Adipose tissue (tissue), 3 donors: ENCODE measurements around the gene MRPS9. TPM values are rescaled to one million over a fixed set of nuclear protein-coding genes. Genes with fewer than 3 reads are reported as not detected.

Experiments used
- H3K27ac ChIP-seq: one replicate; pipeline ENCODE4 v1.5.1; 2013; ENCODE audit warnings: low read depth, low read length
- WGBS, 3 donors: extraction: QIAGEN DNeasy Blood & Tissue Kit; methylation state at CpG; one replicate each; pipeline ENCODE4 v1.1.7; 2013; 5-methylcytosine and 5-hydroxymethylcytosine counted together
- polyA plus RNA-seq, 3 donors: library from polyadenylated mRNA; stranded (reverse); fragments of 200-250 nt; gene quantifications; one replicate each; pipeline ENCODE4 v1.2.3, GENCODE V29; 2013
- donor health status: healthy with polysubstance abuse.
- donor health status: Bipolar disorder and iron deficiency.
- donor health status: healthy.

Gene MRPS9
- polyA plus RNA-seq, 3 donors = 13.9 to 19.0 (median 18.5) TPM

DNA sequence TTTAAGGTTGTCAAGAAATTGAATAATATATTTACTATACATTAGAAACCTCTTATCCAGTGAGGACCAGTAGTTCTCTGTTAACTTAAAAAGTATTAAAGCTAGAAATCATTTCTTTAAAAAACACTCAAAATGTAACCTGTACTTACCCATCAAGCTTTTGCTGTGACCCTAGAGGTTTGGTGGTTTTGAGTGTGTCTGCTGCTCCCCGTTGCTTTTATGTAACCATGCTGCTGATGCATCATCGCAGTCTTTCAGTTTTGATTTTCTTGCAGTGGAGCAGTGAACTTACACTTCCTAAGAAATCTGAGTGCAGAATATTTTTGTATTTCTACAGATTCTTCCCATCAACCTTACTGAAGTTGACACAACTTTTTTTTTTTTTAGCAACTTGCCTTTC lies 34.2 kb downstream of the MRPS9 start:
- no peak overlapping the region for H3K27ac ChIP-seq
- 92 to 94% (median 92%) methylated on average over 2 of the region's 2 CpGs for WGBS, 3 donors

- 73 to 93% (median 82%) methylated on average over 4 of the region's 4 CpGs for WGBS, 3 donors
- H3K27ac ChIP-seq = no peak overlapping the region
Measured at GRCh38 chr2:105073591-105073990, 35.7 kb downstream of the MRPS9 start.

- no peak overlapping the region for H3K27ac ChIP-seq
- 93 to 97% (median 97%) methylated on average over 3 of the region's 3 CpGs for WGBS, 3 donors
Measured at GRCh38 chr2:105076121-105076520, 38.3 kb downstream of the MRPS9 start.

DNA sequence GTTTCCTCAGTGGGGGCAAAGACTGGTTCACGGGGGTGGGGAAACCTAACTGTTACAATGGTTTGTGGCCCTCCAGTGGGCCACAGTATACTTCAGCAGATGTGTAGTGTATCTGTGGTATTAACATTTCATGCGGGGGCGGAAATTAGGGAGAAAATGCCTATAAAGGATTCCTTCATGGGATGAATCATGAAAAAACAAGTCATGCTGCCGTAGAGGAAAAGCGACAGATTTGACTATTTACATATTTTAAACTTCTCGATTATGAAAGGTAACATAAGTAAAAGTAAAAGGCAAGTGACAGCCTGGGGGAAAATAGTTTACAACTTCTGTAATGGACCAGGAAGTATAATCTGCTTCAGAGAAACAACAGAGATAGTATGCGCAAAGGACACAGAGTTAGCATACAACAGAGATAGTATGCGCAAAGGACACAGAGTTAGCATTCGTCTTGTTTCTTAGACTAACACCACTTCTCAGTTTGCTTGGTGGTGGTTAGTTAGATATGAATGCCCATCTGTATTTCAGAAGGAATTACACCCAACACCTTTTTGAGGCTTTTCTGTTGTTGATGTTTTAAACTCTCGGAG lies 41.1 kb downstream of the MRPS9 start:
- 91 to 92% (median 92%) methylated on average over 10 of the region's 10 CpGs for WGBS, 3 donors
- H3K27ac ChIP-seq = no peak overlapping the region

GRCh38 chr2:105080461-105080860 lies 42.6 kb downstream of the MRPS9 start:
- no peak overlapping the region for H3K27ac ChIP-seq

DNA sequence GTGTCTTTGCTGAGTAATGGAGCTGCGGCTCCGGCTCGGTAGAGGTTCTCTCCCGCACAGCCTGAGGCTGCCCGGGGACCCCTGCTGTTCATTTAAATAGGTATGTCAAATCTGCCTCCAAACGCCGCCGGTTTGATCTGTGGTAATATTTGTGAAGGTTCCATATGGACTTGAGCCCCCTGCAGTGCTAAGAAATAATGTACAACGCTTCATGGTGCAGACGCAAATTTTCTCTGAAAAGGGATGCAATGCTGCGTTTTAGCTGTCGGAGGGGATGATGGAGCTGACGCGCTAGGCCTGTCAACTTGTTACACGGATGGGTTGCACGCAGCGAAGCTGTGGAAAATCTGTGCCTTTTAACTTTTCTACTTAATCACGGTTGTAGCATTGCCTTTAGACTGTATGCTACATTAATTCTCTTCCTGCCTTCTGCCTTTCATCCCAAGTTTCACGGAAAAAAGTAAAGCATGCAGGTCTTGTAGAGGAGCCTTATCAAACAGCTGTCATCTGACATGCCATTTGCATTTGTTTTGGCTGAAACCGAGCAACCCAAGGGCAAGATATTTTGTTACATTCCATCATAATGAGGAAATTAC lies 43.2 kb downstream of the MRPS9 start:
- H3K27ac ChIP-seq = no peak overlapping the region
- WGBS, 3 donors = 26 to 76% (median 65%) methylated on average over 20 of the region's 20 CpGs

DNA sequence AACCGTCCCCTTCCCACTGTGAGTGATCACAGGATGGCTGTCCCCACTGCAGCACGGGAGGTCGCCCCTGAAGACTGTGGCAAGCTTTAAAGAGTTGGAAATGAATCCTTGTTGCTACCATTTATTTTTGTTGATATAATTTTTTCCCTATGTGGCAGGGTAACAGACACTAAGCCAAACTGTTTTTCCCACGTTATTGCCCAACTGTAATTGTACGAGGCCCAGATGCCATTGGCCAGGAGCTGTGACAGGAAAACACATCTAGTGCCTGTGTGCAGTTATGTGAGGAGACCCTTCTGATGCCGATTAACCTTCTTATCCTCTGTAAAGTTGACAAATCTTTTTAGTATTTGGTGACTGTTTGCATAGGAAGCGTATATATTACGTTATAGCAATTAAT lies 44.2 kb downstream of the MRPS9 start:
- H3K27ac ChIP-seq = no peak overlapping the region
- whole genome bisulfite sequencing, 3 donors = 50 to 86% (median 83%) methylated on average over 8 of the region's 8 CpGs

GRCh38 chr2:105085525-105085924 lies 47.7 kb downstream of the MRPS9 start:
- 86 to 91% (median 88%) methylated on average over 1 of the region's 1 CpG for WGBS, 3 donors
- H3K27ac ChIP-seq = no peak overlapping the region

- 41 to 95% (median 62%) methylated on average over 1 of the region's 1 CpG for WGBS, 3 donors
- no peak overlapping the region for H3K27ac ChIP-seq
Measured at GRCh38 chr2:105087273-105087672, 49.4 kb downstream of the MRPS9 start.

GRCh38 chr2:105090091-105090490 lies 52.2 kb downstream of the MRPS9 start:
- no peak overlapping the region for H3K27ac ChIP-seq
- 74 to 88% (median 78%) methylated on average over 5 of the region's 5 CpGs for WGBS, 3 donors

- no peak overlapping the region for H3K27ac ChIP-seq
- 89 to 95% (median 92%) methylated on average over 5 of the region's 5 CpGs for WGBS, 3 donors
Measured at GRCh38 chr2:105092797-105093196, 54.9 kb downstream of the MRPS9 start.

- WGBS, 3 donors = 89 to 100% (median 89%) methylated on average over 1 of the region's 1 CpG
- H3K27ac ChIP-seq = no peak overlapping the region
Measured at GRCh38 chr2:105099153-105099552, 61.3 kb downstream of the MRPS9 start.

DNA sequence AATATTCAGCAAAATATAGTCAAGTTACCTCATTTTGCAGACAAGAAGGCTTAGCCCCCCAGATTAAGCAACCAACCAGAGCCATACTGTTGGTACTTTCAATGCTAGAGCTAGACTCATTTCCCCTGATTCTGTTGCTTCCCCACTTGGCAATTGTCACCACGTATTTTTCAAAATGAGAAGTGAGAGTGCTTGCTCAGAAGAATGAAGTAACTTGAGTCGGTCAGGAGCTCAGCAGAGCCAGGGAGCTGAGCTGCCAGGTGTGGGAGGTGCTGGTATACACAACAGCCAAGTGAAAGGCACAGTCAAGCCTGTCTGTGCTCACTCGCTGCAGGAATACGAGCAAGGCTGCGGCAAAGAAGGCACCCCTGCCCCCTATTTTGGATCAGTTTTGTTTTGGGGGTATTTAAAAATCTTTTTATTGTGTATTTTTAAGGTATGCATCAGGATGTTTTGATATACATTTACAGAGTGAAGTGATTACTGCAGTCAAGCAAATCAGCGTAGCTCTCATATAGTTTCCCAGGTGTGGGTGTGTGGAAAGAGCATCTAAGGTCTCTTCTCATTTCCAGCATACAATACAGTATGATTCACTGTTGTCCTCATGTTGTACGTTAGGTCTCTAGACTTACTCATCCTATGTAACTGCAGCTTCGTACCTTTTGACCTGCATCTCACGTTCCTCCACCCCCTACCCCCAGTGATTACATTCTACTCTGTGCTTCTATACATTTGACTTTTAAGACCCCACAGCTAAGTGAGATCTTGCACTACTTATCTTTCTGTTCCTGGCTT lies 62.4 kb downstream of the MRPS9 start:
- H3K27ac ChIP-seq = no peak overlapping the region
- WGBS, 3 donors = 72 to 91% (median 83%) methylated on average over 9 of the region's 9 CpGs

- no peak overlapping the region for H3K27ac ChIP-seq
- 93 to 96% (median 94%) methylated on average over 12 of the region's 12 CpGs for WGBS, 3 donors
Measured at GRCh38 chr2:105102001-105102400, 64.1 kb downstream of the MRPS9 start.

GRCh38 chr2:105102963-105103421 lies 65.1 kb downstream of the MRPS9 start:
- WGBS, 3 donors = 63 to 70% (median 69%) methylated on average over 13 of the region's 13 CpGs
- no peak overlapping the region for H3K27ac ChIP-seq

- no peak overlapping the region for H3K27ac ChIP-seq
- WGBS, 3 donors = 86 to 94% (median 90%) methylated on average over 6 of the region's 6 CpGs
Measured at GRCh38 chr2:105103481-105103880, 65.6 kb downstream of the MRPS9 start.

GRCh38 chr2:105104208-105104731 lies 66.4 kb downstream of the MRPS9 start:
- 88 to 90% (median 89%) methylated on average over 8 of the region's 8 CpGs for WGBS, 3 donors
- no peak overlapping the region for H3K27ac ChIP-seq

- no peak overlapping the region for H3K27ac ChIP-seq
- WGBS, 3 donors = 81 to 88% (median 85%) methylated on average over 5 of the region's 5 CpGs
Measured at GRCh38 chr2:105110295-105110829, 72.5 kb downstream of the MRPS9 start.
